ENCODE measurements around the gene AGO1. TPM values are rescaled to one million over a fixed set of nuclear protein-coding genes. Genes with fewer than 3 reads are reported as not detected.

Gene AGO1
- total and polyA plus RNA-seq, 2 experiments from 2014 or later, result 7.6 to 22.2 TPM

DNA sequence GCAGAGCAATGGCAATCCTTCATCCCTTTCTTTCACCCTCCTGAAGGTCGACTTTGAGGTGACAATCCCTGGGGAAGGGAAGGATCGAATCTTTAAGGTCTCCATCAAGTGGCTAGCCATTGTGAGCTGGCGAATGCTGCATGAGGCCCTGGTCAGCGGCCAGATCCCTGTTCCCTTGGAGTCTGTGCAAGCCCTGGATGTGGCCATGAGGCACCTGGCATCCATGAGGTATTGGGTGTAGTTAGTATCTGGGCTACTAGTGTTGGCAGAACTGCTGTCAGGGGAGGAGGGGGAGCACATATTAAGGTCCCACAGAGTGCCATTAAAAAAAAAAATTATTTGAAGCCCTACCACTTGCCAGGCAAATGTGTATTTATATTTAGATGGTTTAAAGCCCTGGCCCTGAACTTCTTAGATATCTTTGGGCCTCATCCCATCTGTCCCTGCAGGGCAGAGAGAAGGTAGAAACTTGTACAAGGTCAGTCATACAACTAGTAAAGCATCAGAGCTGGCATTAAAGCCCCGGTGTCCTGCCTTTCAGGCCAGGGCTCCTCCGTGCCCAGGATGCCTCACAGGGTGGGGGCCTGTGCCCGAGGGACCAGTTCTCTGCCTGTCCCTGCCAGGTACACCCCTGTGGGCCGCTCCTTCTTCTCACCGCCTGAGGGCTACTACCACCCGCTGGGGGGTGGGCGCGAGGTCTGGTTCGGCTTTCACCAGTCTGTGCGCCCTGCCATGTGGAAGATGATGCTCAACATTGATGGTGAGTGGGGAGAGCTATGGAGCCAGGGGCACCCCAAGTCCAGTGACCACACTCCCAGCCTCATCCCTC, 10.3 kb downstream of the AGO1 start:
- Histone ChIP-seq H3K4me3 (no peak overlapping the region), H3K9me2 (replicated peaks; ENCODE audit: insufficient read depth) (no peaks in the 10 kb centered on the region), H3K4me2 (no peak overlapping the region), H4K20me1 (ENCODE audit: insufficient read depth, poor library complexity, severe bottlenecking) (no peaks in the 10 kb centered on the region), H3K27me3 (no peaks in the 10 kb centered on the region), H2AFZ (no peak overlapping the region), H3K9me3 (ENCODE audit: low read depth) (no peaks in the 10 kb centered on the region), H3K79me2 (peaks cover 4% of the 10 kb centered on the region), H3K36me3 (replicated peaks; ENCODE audit: insufficient read depth, low read depth) (no peaks in the 10 kb centered on the region), H3K4me1 (ENCODE audit: insufficient read depth) (no peaks in the 10 kb centered on the region), H3K27ac (no peak overlapping the region)
- 98% methylated on average over 14 of the region's 14 CpGs for WGBS (ENCODE audit: low lambda C conversion rate, missing lambda C conversion rate)
- TF ChIP-seq EZH2 (IDR thresholded peaks at IDR 0.05; ENCODE audit: borderline replicate concordance) (no peak), EZH2phosphoT487 (IDR thresholded peaks at IDR 0.05; ENCODE audit: low read depth, severe bottlenecking, unreplicated experiment) (no peak)
- TF ChIP-seq, protein P1, sequence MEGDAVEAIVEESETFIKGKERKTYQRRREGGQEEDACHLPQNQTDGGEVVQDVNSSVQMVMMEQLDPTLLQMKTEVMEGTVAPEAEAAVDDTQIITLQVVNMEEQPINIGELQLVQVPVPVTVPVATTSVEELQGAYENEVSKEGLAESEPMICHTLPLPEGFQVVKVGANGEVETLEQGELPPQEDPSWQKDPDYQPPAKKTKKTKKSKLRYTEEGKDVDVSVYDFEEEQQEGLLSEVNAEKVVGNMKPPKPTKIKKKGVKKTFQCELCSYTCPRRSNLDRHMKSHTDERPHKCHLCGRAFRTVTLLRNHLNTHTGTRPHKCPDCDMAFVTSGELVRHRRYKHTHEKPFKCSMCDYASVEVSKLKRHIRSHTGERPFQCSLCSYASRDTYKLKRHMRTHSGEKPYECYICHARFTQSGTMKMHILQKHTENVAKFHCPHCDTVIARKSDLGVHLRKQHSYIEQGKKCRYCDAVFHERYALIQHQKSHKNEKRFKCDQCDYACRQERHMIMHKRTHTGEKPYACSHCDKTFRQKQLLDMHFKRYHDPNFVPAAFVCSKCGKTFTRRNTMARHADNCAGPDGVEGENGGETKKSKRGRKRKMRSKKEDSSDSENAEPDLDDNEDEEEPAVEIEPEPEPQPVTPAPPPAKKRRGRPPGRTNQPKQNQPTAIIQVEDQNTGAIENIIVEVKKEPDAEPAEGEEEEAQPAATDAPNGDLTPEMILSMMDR (IDR thresholded peaks at IDR 0.05; ENCODE audit: poor library complexity), result no peak
- DNase-seq (ENCODE audit: low spot score), result no peak

DNA sequence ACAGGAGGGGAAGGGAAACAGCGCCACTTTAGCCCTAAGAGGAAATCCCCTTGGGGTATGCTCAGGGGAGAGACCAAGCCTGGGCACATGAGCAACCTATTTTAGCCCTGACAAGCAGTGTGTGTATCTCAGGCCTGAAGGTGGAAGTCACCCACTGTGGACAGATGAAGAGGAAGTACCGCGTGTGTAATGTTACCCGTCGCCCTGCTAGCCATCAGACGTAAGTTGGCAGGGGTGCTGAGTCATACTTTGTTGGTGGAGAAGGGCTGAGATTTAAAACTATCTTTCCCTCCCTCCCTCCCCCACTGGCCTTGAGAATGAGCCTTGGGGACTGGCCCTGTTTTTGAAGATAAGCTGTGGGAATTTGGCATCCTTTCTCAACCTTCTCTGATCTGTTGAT, 11.2 kb downstream of the AGO1 start:
- DNase-seq (ENCODE audit: low spot score), result no peak

DNA sequence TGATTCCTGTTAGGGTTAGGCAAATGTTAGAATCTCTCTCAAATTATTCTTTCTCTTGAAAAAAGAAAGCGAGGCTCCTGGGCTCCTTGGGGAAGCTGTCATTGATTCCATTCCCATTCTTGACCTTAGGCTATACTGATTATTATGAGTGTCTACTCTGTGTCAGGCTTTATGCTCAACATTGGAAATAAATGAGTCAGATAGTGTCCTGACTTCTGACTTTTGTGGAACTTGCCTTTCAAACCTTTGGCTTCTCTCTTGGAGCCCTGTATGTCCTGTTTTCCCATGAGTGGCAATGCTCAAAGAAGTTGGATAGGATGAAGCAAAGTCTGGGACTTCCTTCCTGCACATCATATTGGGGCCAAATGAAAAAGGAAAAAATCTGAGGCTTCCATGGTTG, 11.6 kb downstream of the AGO1 start:
- Histone ChIP-seq H3K4me3 (no peak overlapping the region), H4K20me1 (ENCODE audit: insufficient read depth, poor library complexity, severe bottlenecking) (no peaks in the 10 kb centered on the region), H3K36me3 (replicated peaks; ENCODE audit: insufficient read depth, low read depth) (no peaks in the 10 kb centered on the region), H3K4me1 (ENCODE audit: insufficient read depth) (no peaks in the 10 kb centered on the region), H3K9me3 (ENCODE audit: low read depth) (no peaks in the 10 kb centered on the region), H3K9me2 (replicated peaks; ENCODE audit: insufficient read depth) (no peaks in the 10 kb centered on the region), H3K27me3 (no peaks in the 10 kb centered on the region), H3K27ac (no peak overlapping the region), H3K79me2 (no peaks in the 10 kb centered on the region), H3K4me2 (no peak overlapping the region), H2AFZ (no peak overlapping the region)
- no peak for DNase-seq (ENCODE audit: low spot score)
- WGBS (ENCODE audit: low lambda C conversion rate, missing lambda C conversion rate), result 93% methylated on average over 1 of the region's 1 CpG
- no peak for TF ChIP-seq EZH2 (IDR thresholded peaks at IDR 0.05; ENCODE audit: borderline replicate concordance)
- TF ChIP-seq, protein P1 (IDR thresholded peaks at IDR 0.05; ENCODE audit: poor library complexity), result no peak
- no peak for TF ChIP-seq EZH2phosphoT487 (IDR thresholded peaks at IDR 0.05; ENCODE audit: low read depth, severe bottlenecking, unreplicated experiment)

More for the DNA sequence above, 11.2 kb downstream of the AGO1 start:
- Histone ChIP-seq H4K20me1 (ENCODE audit: insufficient read depth, poor library complexity, severe bottlenecking) (no peaks in the 10 kb centered on the region), H3K27ac (no peak overlapping the region), H3K9me3 (ENCODE audit: low read depth) (no peaks in the 10 kb centered on the region), H2AFZ (no peak overlapping the region), H3K36me3 (replicated peaks; ENCODE audit: insufficient read depth, low read depth) (no peaks in the 10 kb centered on the region), H3K79me2 (no peaks in the 10 kb centered on the region), H3K4me1 (ENCODE audit: insufficient read depth) (no peaks in the 10 kb centered on the region), H3K4me2 (no peak overlapping the region), H3K9me2 (replicated peaks; ENCODE audit: insufficient read depth) (no peaks in the 10 kb centered on the region), H3K27me3 (no peaks in the 10 kb centered on the region), H3K4me3 (no peak overlapping the region)
- TF ChIP-seq EZH2phosphoT487 (IDR thresholded peaks at IDR 0.05; ENCODE audit: low read depth, severe bottlenecking, unreplicated experiment), result no peak
- TF ChIP-seq EZH2 (IDR thresholded peaks at IDR 0.05; ENCODE audit: borderline replicate concordance), result no peak
- TF ChIP-seq, protein P1 (IDR thresholded peaks at IDR 0.05; ENCODE audit: poor library complexity), result no peak
- 65% methylated on average over 6 of the region's 6 CpGs for WGBS (ENCODE audit: low lambda C conversion rate, missing lambda C conversion rate)
